Osteoblast (primary cell): ENCODE results near the gene THBS2. TPM values are rescaled to one million over a fixed set of nuclear protein-coding genes. Genes with fewer than 3 reads are reported as not detected.
A peak's percentile ranks its signal among the peaks of the same experiment; 100 is the strongest.
"Not testable (repeated sequence)": the region's sequence is repeated elsewhere in the genome, so short reads cannot be mapped to it uniquely, and the experiment has no call there.

Experiments used
- DNase-seq: peaks from one replicate; pipeline ENCODE4 v3.0.0; 2011; ENCODE audit warnings: low spot score, mixed read lengths; ENCODE audit not compliant: insufficient read length; ENCODE audit errors: missing footprints
- H2AFZ ChIP-seq: 2 replicates; pipeline ENCODE4 v1.6.0; 2011; ENCODE audit warnings: mild to moderate bottlenecking, low read length
- H3K27ac ChIP-seq: 2 replicates; pipeline ENCODE4 v1.5.1; 2011; ENCODE audit warnings: mild to moderate bottlenecking, low read depth, low read length, moderate library complexity
- H3K27me3 ChIP-seq: 2 replicates; pipeline ENCODE4 v1.6.0; 2012; ENCODE audit warnings: mild to moderate bottlenecking, control low read depth, inconsistent platforms, low read length, moderate library complexity; ENCODE audit not compliant: insufficient read depth
- H3K36me3 ChIP-seq: 2 replicates; pipeline ENCODE4 v1.5.1; 2011; ENCODE audit warnings: mild to moderate bottlenecking, low read length, control low read depth, moderate library complexity; ENCODE audit not compliant: insufficient read depth
- H3K4me1 ChIP-seq: 2 replicates; pipeline ENCODE4 v1.5.1; 2011; ENCODE audit warnings: mild to moderate bottlenecking, low read length, control low read depth, moderate library complexity; ENCODE audit not compliant: insufficient read depth
- H3K4me2 ChIP-seq: 2 replicates; pipeline ENCODE4 v1.6.0; 2011; ENCODE audit warnings: mild to moderate bottlenecking, low read length; ENCODE audit not compliant: insufficient read depth
- H3K4me3 ChIP-seq: fragments of 200-600 bp; sonication (generic); 3 replicates; pipeline ENCODE4 v1.5.1; 2012; ENCODE audit warnings: mild to moderate bottlenecking, low read length, inconsistent platforms; ENCODE audit not compliant: insufficient read depth
- H3K79me2 ChIP-seq: 2 replicates; pipeline ENCODE4 v1.6.0; 2012; ENCODE audit warnings: mild to moderate bottlenecking, low read length, control low read depth, inconsistent platforms; ENCODE audit not compliant: insufficient read depth
- H3K9me3 ChIP-seq: 2 replicates; pipeline ENCODE4 v1.5.1; 2011; ENCODE audit warnings: low read depth, low read length, control low read depth
- H4K20me1 ChIP-seq: 2 replicates; pipeline ENCODE4 v1.6.0; 2012; ENCODE audit warnings: mild to moderate bottlenecking, low read length, control low read depth; ENCODE audit not compliant: insufficient read depth
- total RNA-seq: library from RNA; depleted of rRNA; stranded (reverse); fragments of >200 nt; gene quantifications from 2 replicates; pipeline ENCODE4 v1.2.3, GENCODE V29; 2012
- TF ChIP-seq, protein P1 (sequence below): IDR thresholded peaks from 2 replicates; pipeline ENCODE4 v1.5.1; 2011; ENCODE audit warnings: mild to moderate bottlenecking, low read depth, low read length, moderate library complexity; ENCODE audit errors: extremely low read depth

Gene THBS2
- total RNA-seq, 1 donor = 1,498 TPM

DNA sequence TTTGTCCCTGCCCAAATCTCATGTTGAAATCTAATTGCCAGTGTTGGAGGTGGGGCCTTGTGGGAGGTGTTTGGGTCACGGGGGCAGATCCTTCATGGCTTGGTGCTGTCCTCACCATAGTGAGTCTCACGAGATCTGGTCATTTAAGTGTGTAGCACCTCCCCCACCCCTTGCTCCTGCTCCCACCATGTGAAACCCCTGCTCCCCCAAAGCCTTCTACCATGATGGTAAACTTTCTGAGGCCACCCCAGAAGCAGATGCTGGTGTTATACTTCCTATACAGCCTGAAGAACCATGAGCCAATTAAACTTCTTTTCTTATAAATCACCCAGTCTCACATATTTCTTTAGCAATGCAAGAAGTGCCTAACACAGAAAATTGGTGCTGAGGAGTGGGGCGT lies 19.9 kb upstream of the THBS2 start:
- Histone ChIP-seq H3K4me3 (no peak overlapping the region), H3K27ac (no peak overlapping the region), H4K20me1 (no peaks in the 10 kb centered on the region), H3K27me3 (no peaks in the 10 kb centered on the region), H3K36me3 (no peaks in the 10 kb centered on the region), H3K9me3 (no peaks in the 10 kb centered on the region), H3K79me2 (no peaks in the 10 kb centered on the region), H3K4me1 (peaks cover 25% of the 10 kb centered on the region), H2AFZ (no peak overlapping the region), H3K4me2 (no peak overlapping the region)
- peak; percentile 71 for DNase-seq
- TF ChIP-seq, protein P1, sequence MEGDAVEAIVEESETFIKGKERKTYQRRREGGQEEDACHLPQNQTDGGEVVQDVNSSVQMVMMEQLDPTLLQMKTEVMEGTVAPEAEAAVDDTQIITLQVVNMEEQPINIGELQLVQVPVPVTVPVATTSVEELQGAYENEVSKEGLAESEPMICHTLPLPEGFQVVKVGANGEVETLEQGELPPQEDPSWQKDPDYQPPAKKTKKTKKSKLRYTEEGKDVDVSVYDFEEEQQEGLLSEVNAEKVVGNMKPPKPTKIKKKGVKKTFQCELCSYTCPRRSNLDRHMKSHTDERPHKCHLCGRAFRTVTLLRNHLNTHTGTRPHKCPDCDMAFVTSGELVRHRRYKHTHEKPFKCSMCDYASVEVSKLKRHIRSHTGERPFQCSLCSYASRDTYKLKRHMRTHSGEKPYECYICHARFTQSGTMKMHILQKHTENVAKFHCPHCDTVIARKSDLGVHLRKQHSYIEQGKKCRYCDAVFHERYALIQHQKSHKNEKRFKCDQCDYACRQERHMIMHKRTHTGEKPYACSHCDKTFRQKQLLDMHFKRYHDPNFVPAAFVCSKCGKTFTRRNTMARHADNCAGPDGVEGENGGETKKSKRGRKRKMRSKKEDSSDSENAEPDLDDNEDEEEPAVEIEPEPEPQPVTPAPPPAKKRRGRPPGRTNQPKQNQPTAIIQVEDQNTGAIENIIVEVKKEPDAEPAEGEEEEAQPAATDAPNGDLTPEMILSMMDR = no peak

DNA sequence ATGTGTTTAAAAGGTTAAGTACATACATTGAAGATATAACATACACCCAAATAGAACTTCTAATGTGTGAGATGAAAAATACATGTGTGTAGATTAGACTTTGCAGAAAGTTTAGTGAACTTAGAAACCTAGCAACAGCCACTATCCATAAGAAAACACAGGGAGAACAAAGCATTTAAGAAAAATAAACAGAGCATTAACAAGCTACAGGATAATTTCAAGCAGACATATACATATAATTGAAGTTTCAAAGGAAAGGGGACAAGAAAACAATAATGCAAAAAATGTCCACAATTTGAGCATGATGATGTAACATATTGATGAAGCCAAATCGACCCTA lies 18.2 kb upstream of the THBS2 start:
- H2AFZ ChIP-seq = no peak overlapping the region
- H3K36me3 ChIP-seq = no peaks in the 10 kb centered on the region
- H3K79me2 ChIP-seq = no peaks in the 10 kb centered on the region
- TF ChIP-seq, protein P1 = no peak
- H3K27me3 ChIP-seq = no peaks in the 10 kb centered on the region
- no peak overlapping the region for H3K27ac ChIP-seq
- no peak overlapping the region for H3K4me3 ChIP-seq
- no peak overlapping the region for H3K4me2 ChIP-seq
- H3K4me1 ChIP-seq = peaks cover 25% of the 10 kb centered on the region
- no peaks in the 10 kb centered on the region for H3K9me3 ChIP-seq
- H4K20me1 ChIP-seq = no peaks in the 10 kb centered on the region
- DNase-seq = no peak

DNA sequence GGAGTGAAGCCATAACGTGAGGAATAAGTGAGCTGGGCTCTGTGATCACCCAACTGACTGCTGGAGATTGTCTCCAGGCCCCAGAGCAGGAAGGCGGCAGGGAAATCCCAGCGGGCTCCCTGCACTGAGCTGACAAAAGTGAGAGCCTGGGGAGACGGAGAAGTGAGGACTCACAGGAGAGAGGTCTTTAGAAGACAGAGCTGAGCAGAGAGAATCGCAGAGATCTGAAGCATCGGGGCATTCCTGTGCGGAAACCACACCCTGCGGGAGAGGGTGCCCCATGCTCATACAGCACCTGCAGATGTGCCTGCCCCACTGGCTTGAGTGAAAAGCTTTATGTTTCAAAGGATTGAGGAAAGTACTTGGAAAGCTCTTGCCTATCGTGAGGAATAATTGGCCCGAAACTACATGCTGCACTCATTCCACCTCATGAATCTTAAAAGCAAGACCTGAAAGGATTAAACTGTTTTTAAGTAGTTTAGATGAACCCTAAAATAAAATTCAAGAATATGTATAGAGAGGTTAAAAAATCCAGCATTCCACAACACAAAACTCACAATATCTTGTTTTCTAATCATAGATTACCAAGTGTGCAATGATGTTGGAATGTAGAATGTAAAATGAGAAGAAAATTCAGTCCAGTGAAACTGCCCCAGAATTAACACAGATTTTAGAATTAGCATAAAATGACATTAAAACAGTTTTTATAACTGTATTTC lies 17.7 kb upstream of the THBS2 start:
- DNase-seq = no peak
- Histone ChIP-seq H3K4me3 (no peak overlapping the region), H2AFZ (no peak overlapping the region)

DNA sequence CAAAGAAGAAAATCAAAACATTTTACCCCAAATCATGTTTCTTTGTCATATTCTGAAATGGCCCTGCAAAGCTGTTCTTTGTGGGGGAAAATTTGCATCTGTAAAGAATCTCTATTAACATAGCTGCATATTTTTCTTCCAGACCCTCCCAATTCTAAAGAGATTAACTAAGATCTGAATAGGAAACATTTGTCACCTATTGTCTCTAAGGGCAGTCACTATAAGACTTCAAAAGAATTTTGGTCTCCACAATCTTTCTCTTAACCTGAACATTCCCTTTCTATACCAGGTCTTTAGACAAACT lies 16.4 kb upstream of the THBS2 start:
- Histone ChIP-seq H3K4me1 (peaks cover 25% of the 10 kb centered on the region), H3K27ac (peak overlapping the region; percentile 52)
- H3K9me3 ChIP-seq, H4K20me1 ChIP-seq, DNase-seq, H3K4me3 ChIP-seq, H2AFZ ChIP-seq, H3K79me2 ChIP-seq, H3K4me2 ChIP-seq, H3K27me3 ChIP-seq, H3K36me3 ChIP-seq: not testable (repeated sequence)

More for the DNA sequence above, 17.7 kb upstream of the THBS2 start:
- TF ChIP-seq, protein P1 = no peak
- Histone ChIP-seq H3K27me3 (no peaks in the 10 kb centered on the region), H3K36me3 (no peaks in the 10 kb centered on the region), H4K20me1 (no peaks in the 10 kb centered on the region), H3K27ac (no peak overlapping the region), H3K79me2 (no peaks in the 10 kb centered on the region), H3K4me2 (no peak overlapping the region), H3K9me3 (no peaks in the 10 kb centered on the region), H3K4me1 (peaks cover 25% of the 10 kb centered on the region)
